Loucy (cell line): Measurements from ENCODE around the gene RGS1.

Source experiments
- CTCF ChIP-seq: fragments of 200-600 bp; sonication (generic); conservative IDR thresholded peaks from 2 replicates; pipeline ENCODE4 v1.5.1; 2014; ENCODE audit warnings: mild to moderate bottlenecking, antibody characterized with exemption, low read length
- EZH2phosphoT487 ChIP-seq: fragments of 200-600 bp; IDR thresholded peaks from 2 replicates; pipeline ENCODE4 v1.6.1; 2018; ENCODE audit warnings: antibody characterized with exemption, mild to moderate bottlenecking, moderate library complexity, borderline replicate concordance

DNA sequence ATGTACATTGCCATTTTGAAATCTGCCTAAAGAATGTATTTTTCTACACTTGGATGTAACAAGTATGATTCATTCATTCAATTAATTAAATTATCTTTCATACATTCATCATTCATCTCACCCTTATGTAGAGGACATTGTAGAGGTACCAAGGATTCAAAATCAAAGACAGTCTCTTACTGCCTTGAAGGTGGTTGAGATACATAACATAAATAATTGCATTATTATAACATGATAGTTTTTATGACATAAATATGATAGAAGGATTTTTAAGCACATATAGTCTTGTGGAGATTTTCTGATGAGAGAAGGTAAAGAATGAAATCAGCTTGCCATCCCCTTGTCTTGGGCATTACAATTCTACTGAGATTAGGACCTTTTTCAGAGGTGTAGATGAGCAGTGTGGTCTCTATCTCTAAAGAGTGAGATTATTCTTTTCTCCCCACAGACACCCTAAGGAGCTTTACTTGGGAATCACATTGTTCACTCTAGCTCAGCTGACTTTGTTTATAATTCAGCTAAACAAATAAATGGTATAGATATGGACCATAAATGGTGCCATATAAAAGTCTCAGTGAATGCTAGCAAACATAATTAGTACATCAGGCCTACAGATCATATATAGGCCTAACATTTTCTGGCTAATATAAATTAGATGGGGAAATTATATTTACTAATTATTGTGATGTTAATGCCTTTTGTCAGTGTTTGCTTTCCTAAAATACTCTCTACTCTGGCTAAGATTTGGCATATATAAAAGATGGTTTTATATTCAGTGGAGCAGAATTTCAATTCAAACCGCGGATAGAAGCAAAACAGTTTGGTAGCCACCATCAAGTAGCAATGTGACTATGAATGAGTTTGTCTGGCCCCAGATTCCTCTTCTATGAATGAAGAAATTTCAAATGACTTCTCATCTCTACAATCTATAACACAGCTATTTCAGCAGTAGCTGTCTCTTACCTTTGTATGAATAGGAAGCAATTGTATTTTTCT is 1.9 kb downstream of the RGS1 start:
- TF ChIP-seq CTCF = no peak
- TF ChIP-seq EZH2phosphoT487 = no peak
